M059J (cell line): ENCODE results near the gene NOTCH1. TPM values are rescaled to one million over a fixed set of nuclear protein-coding genes. Genes with fewer than 3 reads are reported as not detected.

Experiments used
- DNase-seq: peaks from one replicate; pipeline ENCODE4 v3.0.0-alpha.2; 2012; ENCODE audit warnings: low read depth
- total RNA-seq: library from RNA; depleted of rRNA; stranded (reverse); fragments of >200 nt; shearing (Covaris generic); gene quantifications from 2 replicates; pipeline ENCODE4 v1.2.3, GENCODE V29; 2014; rRNA removed

NOTCH1 gene
- total RNA-seq, 1 experiment from 2014 or later, result 12.1 TPM

GRCh38 chr9:136465500-136466154 lies 80.2 kb downstream of the NOTCH1 start:
- DNase-seq, result no peak

- no peak for DNase-seq
Observed at GRCh38 chr9:136464241-136464640, 81.6 kb downstream of the NOTCH1 start.

GRCh38 chr9:136463578-136463977 lies 82.3 kb downstream of the NOTCH1 start:
- DNase-seq, result no peak

DNA sequence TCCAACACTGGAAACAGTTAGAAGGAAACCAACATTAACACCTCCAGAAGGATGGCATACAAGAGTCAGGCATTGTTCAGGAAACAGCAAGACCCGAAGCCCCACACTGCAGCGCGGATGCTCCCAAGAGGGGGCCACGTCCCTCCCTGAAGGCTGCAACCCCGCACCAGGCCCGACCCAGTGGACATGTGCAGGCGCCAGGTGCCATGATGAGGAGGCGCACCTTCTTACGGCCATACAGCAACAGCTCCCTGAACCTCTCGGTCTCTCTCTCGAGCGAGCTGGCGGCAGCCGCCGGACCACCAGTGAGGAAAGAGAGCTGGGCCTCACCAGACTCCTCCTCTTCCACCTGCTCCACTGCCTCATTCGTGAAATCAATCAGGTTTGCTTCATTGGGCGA lies 83.2 kb downstream of the NOTCH1 start:
- no peak for DNase-seq

DNA sequence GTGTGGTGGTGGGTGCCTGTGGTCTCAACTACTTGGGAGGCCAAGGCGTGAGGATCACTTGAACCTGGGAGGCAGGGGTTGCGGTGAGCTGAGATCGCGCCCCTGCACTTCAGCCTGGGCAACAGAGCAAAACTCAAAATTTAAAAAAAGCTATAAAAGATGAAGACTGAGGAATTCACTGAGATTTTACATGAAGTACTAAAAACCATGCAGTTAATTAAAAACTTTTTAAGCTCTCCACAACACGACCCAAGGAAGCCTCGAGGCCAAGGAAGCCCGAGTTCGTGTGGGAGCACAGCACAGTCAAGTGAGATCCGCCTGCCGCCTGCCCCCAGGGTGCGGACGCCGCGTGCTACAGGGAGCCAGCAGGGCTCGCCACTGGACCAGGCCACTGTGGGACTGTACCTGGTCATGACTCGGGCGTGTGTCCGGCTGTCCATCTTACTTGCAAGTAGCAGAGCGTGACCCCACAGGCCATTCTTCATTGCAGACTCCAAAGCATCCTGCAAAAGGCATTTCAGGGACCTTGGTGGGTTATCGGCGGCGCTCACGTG lies 85.0 kb downstream of the NOTCH1 start:
- DNase-seq, result no peak

DNA sequence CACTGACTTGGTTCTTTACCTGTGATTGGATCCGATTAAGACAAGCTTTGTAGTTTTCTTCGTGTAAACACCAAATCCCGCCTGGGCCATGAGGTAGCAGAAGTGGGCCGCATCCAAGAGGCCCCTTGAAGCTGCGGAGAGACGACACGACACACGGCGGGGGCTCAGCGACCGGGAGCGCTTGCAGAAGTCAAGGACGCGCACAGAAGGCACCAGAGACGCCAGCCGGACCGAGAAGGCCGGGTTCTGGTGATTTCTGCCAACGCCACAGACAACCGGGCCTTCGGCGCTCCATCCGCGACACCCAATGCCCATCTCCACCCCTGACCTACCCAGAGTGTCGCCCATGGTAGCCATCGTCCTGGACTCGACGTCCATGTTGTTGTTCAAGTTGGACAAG lies 86.4 kb downstream of the NOTCH1 start:
- no peak for DNase-seq

DNA sequence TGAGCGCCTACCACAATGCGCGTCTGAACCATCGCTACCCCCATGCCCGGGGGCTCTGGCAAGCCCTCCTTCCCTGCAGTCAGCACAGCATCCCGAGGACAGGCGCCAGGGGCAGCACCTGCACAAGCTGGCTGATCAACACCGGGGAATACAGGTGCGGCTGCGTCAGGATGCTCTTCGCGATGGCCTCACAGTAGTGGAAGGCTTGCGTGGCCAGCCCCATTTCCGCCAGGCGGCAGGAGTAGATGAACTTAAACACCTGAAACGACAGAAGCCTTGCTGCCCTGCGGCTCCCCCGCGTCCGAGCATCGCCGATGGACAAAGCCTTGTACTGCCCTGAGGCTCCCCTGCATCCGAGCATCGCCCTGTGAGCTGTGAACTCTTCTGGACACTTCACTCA lies 88.5 kb downstream of the NOTCH1 start:
- DNase-seq, result no peak

- no peak for DNase-seq
Observed at GRCh38 chr9:136456258-136456657, 89.6 kb downstream of the NOTCH1 start.

GRCh38 chr9:136455043-136456002 lies 90.5 kb downstream of the NOTCH1 start:
- no peak for DNase-seq

DNA sequence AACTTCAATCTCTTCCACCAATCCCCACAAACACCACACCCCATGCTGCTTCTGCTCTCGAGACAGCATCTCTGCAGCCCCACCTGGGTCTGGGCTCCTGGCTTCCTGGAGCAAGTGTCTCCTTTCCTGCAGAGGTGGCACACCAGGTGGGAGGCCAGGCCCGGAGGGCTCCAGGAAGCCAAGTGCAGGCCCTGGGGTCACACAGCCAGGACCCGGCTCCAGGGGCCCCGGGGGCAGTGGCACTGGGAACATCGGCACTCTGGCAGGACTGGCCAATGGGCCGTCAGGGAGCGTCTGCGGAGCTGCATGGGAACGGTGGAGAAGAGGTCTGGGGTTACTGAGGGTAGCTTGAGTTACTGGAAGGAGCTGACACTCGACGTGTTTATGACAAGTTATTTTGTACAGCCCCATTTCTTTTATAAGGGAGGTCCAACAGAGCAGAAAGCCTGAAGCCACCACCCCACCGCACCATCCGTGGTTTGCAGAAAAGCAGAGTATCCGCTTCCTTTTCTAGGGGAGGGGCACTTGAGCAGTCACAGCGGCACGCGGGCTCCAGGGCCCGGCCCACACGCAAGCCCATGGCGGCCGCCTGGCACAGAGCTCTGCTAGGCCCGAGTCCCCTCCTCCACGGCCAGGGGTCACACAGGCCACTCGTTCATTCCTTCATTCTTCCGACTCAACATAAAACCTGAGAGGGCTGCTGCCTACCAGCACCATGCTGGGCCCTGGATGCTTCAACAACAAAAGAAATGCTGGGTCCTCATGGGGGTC lies 91.6 kb downstream of the NOTCH1 start:
- no peak for DNase-seq

- no peak for DNase-seq
Observed at GRCh38 chr9:136453326-136453725, 92.5 kb downstream of the NOTCH1 start.

DNA sequence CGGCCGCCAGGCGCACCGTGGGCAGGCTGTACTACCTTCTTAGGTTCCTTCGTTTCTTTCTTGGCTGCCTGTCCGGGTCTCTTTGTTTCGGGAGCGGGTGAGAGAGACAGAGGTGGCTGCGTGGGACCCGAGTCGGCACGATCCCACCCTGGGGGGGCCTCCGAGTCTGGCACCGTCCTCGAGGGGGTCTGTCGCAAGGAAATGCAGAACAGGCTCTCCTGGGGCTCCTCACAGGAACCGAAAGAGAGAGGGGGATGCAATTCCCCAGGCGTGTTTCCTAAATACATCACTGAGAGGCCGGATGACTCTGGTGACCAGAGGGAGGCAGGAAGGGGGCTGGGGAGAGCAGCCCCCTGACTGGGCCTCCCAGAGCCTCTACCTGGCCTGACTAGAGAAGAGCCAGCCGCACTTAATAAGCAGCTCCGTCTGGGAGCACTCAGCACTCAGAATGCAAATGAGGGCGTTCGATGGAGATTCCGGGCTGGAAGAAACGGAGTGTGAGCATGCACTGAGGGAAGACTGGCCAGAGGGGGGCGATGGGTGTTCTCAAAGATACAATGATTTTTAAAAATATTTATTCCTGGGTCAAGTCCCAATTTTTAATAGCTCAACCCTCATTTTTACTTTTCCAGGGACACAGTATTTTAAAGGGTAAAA lies 94.5 kb downstream of the NOTCH1 start:
- DNase-seq, result no peak

DNA sequence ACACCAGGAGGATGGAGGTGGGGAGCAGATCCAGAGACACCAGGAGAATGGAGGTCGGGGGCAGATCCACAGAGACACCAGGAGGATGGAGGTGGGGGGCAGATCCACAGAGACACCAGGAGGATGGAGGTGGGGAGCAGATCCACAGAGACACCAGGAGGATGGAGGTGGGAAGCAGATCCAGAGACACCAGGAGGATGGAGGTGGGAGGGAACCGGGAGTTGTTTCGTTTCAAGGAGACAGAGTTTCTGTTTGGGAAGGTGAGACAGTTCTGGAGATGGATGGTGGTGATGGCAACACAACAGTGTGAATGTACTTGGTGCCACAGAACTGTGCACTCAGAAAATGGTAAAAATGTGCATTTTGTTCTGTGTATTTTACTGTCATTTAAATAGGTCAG lies 97.2 kb downstream of the NOTCH1 start:
- no peak for DNase-seq

DNA sequence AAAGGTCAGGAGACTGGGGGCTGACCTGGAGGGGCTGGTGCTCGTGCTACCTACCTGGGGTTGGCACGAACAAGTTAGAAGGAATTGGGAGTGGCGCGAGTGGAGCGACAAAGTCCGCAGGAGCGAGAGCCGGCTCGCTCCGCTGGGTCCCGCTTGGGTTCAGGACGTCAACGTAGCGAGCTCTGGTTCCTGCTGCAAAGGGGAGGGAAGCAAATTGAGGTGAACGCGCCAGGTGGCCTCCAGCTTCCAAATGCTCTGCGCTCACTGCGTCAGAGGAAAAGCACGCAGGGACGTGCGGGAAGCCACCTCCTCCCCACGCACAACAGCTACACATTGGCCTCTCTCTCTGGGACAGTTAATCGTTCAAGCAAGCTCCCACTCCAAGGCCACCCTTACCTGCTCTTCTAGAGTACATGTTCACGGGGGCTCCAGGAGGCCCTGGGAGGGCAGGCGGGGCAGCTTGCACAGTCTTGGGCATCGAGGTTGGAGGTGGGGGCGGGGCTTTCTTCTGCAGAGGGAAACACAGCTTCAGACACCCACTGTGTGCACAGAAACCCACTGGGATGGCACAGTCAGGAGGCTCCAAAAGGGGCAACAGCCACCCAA lies 98.6 kb downstream of the NOTCH1 start:
- DNase-seq, result no peak

DNA sequence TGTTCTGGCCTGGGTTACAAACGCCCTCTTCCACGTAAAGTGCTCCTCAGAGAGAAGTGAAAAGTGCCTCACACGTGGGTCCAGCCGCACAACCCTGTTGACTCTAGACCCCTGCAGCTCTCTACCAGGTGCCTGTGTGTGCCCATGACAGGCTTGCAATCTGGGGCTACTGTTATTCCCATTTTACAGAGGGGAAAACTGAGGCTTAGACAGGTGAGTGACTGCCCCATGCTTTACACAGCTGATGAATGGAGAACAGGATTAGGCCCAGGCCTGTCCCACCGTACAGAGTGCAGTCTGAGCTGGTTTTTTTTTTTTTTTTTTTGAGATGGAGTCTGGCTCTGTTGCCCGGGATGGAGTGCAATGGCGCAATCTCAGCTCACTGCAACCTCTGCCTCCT lies 100.0 kb downstream of the NOTCH1 start:
- no peak for DNase-seq

Other genes starting within 250 kb of the NOTCH1 start
- gene CCDC187, start 242.0 kb downstream of the NOTCH1 start, total RNA-seq, result not detected in 2 replicates
- gene GPSM1, start 218.5 kb downstream of the NOTCH1 start, total RNA-seq, result 4.5 and 12.5 TPM in 2 replicates
- gene DNLZ, start 182.3 kb downstream of the NOTCH1 start, total RNA-seq, result 35.9 and 56.6 TPM in 2 replicates
- 0.05 and 0.12 TPM in 2 replicates for gene CARD9, start 172.4 kb downstream of the NOTCH1 start, total RNA-seq
- gene SNAPC4, start 145.9 kb downstream of the NOTCH1 start, total RNA-seq, result 3.0 and 8.1 TPM in 2 replicates
- 42.3 and 64.2 TPM in 2 replicates for gene ENTR1, start 135.4 kb downstream of the NOTCH1 start, total RNA-seq
- gene PMPCA, start 135.4 kb downstream of the NOTCH1 start, total RNA-seq, result 41.4 and 88.7 TPM in 2 replicates
- gene INPP5E, start 106.2 kb downstream of the NOTCH1 start, total RNA-seq, result 7.6 TPM in 2 replicates
- 20.7 and 42.6 TPM in 2 replicates for gene SEC16A, start 63.0 kb downstream of the NOTCH1 start, total RNA-seq
- gene EGFL7, start 116.9 kb upstream of the NOTCH1 start, total RNA-seq, result 18.0 and 20.9 TPM in 2 replicates
- gene AGPAT2, start 141.4 kb upstream of the NOTCH1 start, total RNA-seq, result 47.9 and 55.7 TPM in 2 replicates
- 1.5 and 1.6 TPM in 2 replicates for gene DIPK1B, start 166.5 kb upstream of the NOTCH1 start, total RNA-seq
- not detected in 2 replicates for gene LCN10, start 196.9 kb upstream of the NOTCH1 start, total RNA-seq
- not detected in 2 replicates for gene LCN6, start 202.5 kb upstream of the NOTCH1 start, total RNA-seq
- gene LCN8, start 212.2 kb upstream of the NOTCH1 start, total RNA-seq, result not detected in 2 replicates
- not detected in 2 replicates for gene LCN15, start 218.5 kb upstream of the NOTCH1 start, total RNA-seq
- 63.0 and 84.8 TPM in 2 replicates for gene TMEM141, start 245.3 kb upstream of the NOTCH1 start, total RNA-seq